Right ventricle myocardium inferior (tissue), 1 donor: ENCODE measurements around the gene STX2. TPM values are rescaled to one million over a fixed set of nuclear protein-coding genes. Genes with fewer than 3 reads are reported as not detected.
"Not testable (repeated sequence)": the region's sequence is repeated elsewhere in the genome, so short reads cannot be mapped to it uniquely, and the experiment has no call there.

ENCODE experiments used
- ATAC-seq: fragments of 200-7000 bp; cut with Tn5 transposase; one replicate; pipeline ENCODE4 v1.9.1; 2020; ENCODE audit warnings: mild to moderate bottlenecking, moderate library complexity
- DNase-seq: peaks from one replicate; pipeline ENCODE4 v3.0.0; 2021; ENCODE audit errors: missing footprints
- intact Hi-C: fragments of 100-400 bp; cut with DNase I; formaldehyde crosslinking; loops from one replicate; pipeline ENCODE4 v1.11.0; 2022
- total RNA-seq: library from RNA; stranded (reverse); fragmentation: NEBNext Ultra II Directional; extraction: Animal tissue kit (Norgen Biotek cat#: 25700); gene quantifications from one replicate; pipeline ENCODE4 v1.2.1, GENCODE V29; 2021
- donor health status: DM: no; HTN: yes; CAD: no; lungs with severe emphysema.

STX2 gene
- total RNA-seq, 1 donor from 2014 or later, result 15.9 TPM

GRCh38 chr12:130782245-130782644 lies 56.8 kb downstream of the STX2 start:
- intact Hi-C loops, ATAC-seq, DNase-seq: not testable (repeated sequence)

DNA sequence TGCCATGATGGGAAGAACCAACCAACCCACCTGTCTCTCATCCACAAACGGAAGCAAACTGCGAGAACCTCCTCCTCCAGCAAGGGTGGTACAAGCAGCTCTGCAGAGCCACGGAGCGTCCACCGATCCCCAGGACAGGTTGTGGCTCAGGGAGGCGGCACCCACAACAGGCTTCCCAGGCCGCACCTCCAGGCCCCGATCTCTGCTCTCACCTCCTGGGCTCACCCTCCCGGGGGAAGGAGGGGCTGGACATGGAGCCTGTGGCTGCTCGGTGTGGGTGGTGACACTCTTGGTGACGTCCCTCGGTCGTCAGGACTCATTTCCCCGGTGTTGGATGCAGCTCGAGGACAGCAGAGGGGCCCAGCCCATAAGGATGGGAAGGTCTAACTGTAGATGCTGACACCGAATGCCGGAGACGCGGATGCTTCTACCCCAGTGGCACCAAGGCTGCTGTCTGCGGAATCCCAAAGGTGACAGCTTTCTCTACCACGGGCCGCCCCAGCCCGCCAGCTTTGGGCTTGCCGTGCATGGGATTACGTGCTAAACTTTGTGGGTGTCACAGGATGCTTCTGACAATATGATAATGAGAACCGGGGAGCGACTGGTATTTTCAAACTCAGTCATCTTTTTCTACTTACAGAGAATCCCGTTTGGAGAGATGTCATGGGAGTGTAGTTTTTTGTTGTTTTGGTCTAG lies 58.0 kb downstream of the STX2 start:
- ATAC-seq (no peak), DNase-seq (no peak)
- intact Hi-C loops, result no loop called here

DNA sequence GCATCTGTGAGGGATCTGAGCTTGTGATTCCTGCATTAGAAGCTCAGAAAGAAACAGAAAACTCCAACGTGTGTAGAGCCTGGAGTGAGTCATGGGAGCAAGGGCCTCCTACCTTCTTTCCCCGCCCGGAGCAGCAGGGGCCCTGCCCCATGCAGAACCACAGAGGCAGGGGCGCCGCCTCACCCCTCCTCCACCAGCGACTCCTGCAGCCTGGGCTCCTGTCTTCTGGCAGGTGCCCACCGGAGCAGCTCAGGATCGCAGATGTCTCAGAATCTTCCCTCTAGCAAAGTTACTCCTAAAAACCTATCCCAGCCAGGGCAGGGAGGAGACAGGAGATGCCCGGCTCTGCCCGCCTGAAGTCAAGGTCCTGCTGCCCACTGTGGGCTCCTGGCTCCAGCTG lies 58.7 kb downstream of the STX2 start:
- ATAC-seq, result no peak
- intact Hi-C loops, result no loop called here
- no peak for DNase-seq

GRCh38 chr12:130778776-130779175 lies 60.3 kb downstream of the STX2 start:
- ATAC-seq, result no peak
- no peak for DNase-seq
- intact Hi-C loops, result no loop called here

DNA sequence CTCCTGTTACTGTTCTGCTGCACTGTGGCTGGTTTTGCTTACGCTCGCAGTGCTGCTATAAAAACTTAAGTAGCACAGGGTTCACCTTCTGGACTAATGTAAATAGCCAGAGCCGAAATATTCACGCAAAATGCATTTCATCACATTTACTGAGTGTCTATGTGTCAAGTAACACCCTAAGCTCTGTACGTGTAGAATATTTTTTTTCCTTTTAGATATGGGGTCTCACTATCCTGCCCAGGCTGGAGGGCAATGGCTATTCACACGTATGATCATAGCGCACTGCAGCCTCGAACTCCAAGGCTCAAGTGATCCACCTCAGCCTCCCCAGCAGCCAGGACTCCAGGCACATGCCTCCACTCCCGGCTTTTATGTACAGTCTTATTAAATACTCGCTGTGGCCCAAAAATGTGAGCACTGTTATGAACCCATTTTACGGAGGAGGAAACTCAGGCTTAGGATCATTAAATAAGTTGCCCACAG lies 62.2 kb downstream of the STX2 start:
- DNase-seq, result no peak
- intact Hi-C loops, result no loop called here
- ATAC-seq, result no peak

- ATAC-seq, result peak; percentile 49
- intact Hi-C loops, result no loop called here
- DNase-seq, result peak; percentile 73
Measured at GRCh38 chr12:130775953-130776856, 62.8 kb downstream of the STX2 start.

GRCh38 chr12:130770413-130771028 lies 68.5 kb downstream of the STX2 start:
- intact Hi-C loops, result no loop called here

DNA sequence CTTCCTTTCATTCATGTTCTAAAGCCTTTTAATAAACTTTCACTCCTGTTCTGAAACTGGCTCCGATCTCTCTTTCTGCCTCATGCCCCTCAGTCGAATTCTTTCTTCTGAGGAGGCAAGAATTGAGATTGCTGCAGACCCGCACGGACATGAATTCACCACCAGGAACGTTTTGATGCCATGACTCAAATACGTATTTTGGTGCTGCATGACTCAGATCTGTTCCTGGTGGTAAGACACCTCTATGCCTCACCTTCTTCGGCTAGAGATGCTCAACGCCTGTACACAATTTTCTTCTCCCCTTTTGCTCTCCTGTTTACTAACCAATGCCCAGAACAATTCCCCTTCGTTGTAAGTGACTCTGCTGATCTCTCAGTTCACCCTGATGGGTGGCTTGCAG lies 70.9 kb downstream of the STX2 start:
- intact Hi-C loops, result no loop called here
- ATAC-seq, result no peak
- DNase-seq, result no peak

More at GRCh38 chr12:130770413-130771028, 68.5 kb downstream of the STX2 start:
- no peak for DNase-seq
- no peak for ATAC-seq

DNA sequence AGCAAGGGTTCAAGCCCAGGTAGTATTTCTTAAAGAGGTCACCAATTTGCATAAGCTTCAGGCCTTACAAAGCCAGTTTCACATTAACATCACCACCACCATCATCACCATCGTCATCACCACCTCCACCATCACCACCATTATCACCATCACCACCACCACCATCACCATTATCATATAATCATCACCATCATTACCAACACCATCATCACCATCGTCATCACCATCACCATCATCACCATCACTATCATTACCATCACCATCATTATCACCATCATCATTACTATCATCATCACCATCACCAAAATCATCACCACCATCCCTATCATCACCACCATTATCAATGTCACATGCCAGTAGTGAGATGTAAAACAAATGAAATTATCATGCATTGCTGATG lies 72.6 kb downstream of the STX2 start:
- intact Hi-C loops, result no loop called here
- ATAC-seq (no peak), DNase-seq (no peak)

GRCh38 chr12:130765186-130765659 lies 73.8 kb downstream of the STX2 start:
- intact Hi-C loops, result no loop called here
- no peak for DNase-seq
- no peak for ATAC-seq

DNA sequence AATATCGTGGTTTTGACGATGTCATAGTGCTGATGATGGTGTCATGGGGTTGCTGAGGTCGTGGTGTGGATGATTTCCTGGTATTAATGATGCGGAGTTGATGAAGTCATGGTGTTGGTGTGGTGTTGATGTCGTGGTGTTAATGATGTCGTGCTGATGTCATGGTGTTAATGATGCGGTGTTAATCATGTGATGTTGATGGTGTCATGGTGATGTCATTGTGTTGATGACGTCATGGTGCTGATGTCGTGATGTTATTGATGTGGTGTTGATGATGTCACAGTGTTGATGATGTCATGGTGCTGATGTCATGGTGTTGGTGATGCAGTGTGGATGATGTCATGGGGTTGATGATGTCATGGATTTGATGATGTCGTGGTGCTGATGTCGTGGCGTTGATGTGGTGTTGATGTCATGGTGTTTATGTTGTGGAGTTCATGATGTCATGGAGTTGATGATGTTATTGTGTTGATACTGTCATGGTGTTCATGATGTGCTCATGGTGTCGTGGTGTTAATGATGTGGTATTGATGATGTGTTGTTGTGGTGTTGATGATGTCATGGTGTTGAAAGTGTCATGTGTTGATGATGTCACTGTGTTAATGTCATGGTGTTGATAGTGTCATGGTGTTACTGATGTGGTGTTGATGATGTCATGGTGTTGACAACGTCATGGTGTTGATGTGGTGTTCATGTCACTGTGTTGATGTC lies 74.4 kb downstream of the STX2 start:
- intact Hi-C loops, result no loop called here
- ATAC-seq (no peak), DNase-seq (no peak)

DNA sequence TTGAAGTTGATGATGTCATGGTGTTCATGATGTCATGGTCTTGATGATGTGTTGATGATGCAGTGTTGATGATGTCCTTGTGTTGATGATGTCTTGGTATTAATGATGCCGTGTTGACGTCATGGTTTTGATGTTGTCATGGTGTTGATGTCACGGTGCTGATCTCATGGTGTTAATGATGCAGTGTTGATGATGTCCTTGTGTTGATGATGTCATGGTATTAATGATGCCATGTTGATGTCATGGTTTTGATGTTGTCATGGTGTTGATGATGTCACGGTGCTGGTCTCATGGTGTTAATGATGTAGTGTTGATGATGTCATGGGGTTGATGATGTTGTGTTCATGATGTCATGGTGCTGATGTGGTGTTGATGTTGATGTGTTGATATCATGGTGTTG lies 75.0 kb downstream of the STX2 start:
- ATAC-seq (no peak), DNase-seq (no peak)
- intact Hi-C loops, result no loop called here

DNA sequence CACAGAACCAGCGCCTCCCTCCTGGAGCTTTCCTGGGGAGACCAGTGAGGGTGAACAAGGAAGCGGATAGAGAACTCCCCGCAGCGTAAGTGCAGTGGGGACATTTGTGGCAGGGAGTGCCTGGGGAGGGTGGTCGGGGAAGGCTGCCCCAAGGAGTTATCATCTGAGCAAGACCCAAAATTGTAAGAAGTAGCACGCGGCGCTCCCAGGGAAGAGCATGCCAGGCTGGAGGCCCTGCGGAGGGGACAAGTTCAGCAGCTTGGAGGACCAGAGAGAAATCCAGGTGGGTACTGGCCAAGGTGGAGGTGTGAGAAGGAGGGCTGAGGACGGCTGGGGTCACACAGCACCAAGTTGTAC lies 76.8 kb downstream of the STX2 start:
- no peak for ATAC-seq
- DNase-seq, result no peak
- intact Hi-C loops, result no loop called here

- DNase-seq, result no peak
- intact Hi-C loops, result no loop called here
- peak; percentile 35 for ATAC-seq
Measured at GRCh38 chr12:130761537-130762318, 77.3 kb downstream of the STX2 start.

DNA sequence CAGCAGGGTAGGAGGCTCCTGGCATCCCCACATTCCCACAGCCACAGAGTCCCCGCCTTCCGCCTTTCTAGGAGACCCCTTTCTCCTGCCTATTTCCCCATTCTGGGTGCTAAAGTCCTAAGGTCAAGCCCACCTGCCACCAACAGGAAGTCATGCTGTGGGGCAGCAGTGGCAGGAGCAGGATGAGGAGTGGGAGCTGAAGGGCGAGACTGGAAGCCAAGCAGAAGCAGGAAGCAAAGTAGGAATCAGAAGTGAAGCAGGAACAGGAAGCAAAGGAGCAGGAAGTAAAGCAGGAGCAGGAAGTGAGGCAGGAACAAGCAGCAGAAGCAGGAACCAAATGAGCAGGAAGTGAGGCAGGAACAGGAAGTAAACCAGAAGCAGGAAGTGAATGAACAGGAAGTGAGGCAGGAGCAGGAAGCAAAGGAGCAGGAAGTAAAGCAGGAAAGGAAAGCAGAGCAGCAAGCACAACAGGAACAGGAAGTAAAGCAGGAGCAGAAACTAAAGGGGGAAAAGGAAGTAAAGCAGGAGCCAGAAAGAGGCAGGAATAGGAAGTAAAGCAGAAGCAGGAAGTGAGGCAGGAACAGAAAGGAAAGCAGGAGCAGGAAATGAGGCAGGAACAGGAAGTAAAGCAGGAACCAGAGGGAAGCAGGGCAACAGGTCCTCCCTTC lies 84.7 kb downstream of the STX2 start:
- no peak for DNase-seq
- no peak for ATAC-seq
- intact Hi-C loops, result no loop called here

- ATAC-seq (no peak), DNase-seq (no peak)
- intact Hi-C loops, result no loop called here
Measured at GRCh38 chr12:130752692-130753230, 86.3 kb downstream of the STX2 start.

GRCh38 chr12:130752037-130752436 lies 87.0 kb downstream of the STX2 start:
- ATAC-seq, DNase-seq, intact Hi-C loops: not testable (repeated sequence)
